ENCODE measurements around the gene TSPAN12. TPM values are rescaled to one million over a fixed set of nuclear protein-coding genes. Genes with fewer than 3 reads are reported as not detected.
"Not testable (repeated sequence)": the region's sequence is repeated elsewhere in the genome, so short reads cannot be mapped to it uniquely, and the experiment has no call there.

Gene TSPAN12
- total and polyA plus RNA-seq, 2 of the 4 experiments (the other 2 are of a cell fraction) = 0.36 to 0.72 TPM

DNA sequence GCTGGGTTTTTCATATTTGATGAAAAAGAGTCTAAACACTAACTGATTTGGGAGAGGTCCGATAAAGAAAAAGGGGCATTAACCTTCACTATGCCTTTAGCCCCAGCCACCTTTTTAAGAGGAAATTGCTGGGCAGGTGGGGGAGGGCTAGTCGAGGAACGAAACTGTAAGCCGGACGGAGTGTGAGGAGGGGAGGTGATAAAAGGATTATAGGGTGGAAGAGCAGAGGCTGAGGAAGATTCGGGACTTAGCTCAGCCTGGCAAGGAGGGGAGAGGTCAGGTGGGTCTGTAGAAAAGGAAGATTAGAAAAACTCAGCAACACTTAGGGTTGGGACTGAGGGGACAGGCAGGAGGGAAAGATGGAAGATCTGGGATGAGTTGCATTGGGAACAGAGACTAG, 77.0 kb downstream of the TSPAN12 start:
- CTCF ChIA-PET = no interaction called here
- intact Hi-C loops (cut with micrococcal nuclease) = no loop called here
- ATAC-seq (ENCODE audit: low read depth) = no peak
- Histone ChIP-seq H2BK15ac (ENCODE audit: low read depth, low read length) (no peak overlapping the region), H3K4me2 (ENCODE audit: low read depth, low read length) (no peak overlapping the region), H3K4me1 (ENCODE audit: control insufficient read depth, insufficient read depth, low read length) (no peaks in the 10 kb centered on the region), H3K36me3 (ENCODE audit: control insufficient read depth, insufficient read depth, low read length) (no peaks in the 10 kb centered on the region), H3K4me3 (ENCODE audit: insufficient read depth, low read depth, low read length) (no peak overlapping the region), H3K56ac (ENCODE audit: extremely low read depth, insufficient read depth, low read length) (no peak overlapping the region), H3K27me3 (ENCODE audit: control insufficient read depth, insufficient read depth, low read length) (no peaks in the 10 kb centered on the region; the same call in 1 of the 2 replicates), H3K4ac (ENCODE audit: low read depth, low read length) (no peak overlapping the region), H3K27ac (ENCODE audit: insufficient read depth, low read length) (no peak overlapping the region), H3K9ac (ENCODE audit: low read depth, low read length) (no peak overlapping the region), H4K8ac (ENCODE audit: low read depth in 2 of 2, low read length in 2 of 2) (no peak overlapping the region), H2AK5ac (ENCODE audit: low read depth, low read length) (no peak overlapping the region), H3K18ac (ENCODE audit: low read depth, low read length) (no peak overlapping the region), H2AFZ (replicated peaks; ENCODE audit: low read length, poor library complexity) (no peak overlapping the region), H2BK20ac (ENCODE audit: low read depth, low read length) (no peak overlapping the region), H2AK9ac (replicated peaks; ENCODE audit: low read depth, low read length, poor library complexity) (no peak overlapping the region), H4K91ac (ENCODE audit: insufficient read depth, low read depth, low read length) (no peak overlapping the region), H3K9me1 (ENCODE audit: insufficient read depth, low read length) (no peaks in the 10 kb centered on the region), H2BK120ac (ENCODE audit: low read depth, low read length) (no peak overlapping the region), H3K9me3 (ENCODE audit: control insufficient read depth, insufficient read depth, low read length) (no peaks in the 10 kb centered on the region), H3K79me1 (ENCODE audit: low read depth in 1 of 2, low read length in 2 of 2) (no peaks in the 10 kb centered on the region), H4K20me1 (ENCODE audit: insufficient read depth, low read length) (no peaks in the 10 kb centered on the region), H2BK5ac (ENCODE audit: low read depth, low read length, poor library complexity, severe bottlenecking) (no peak overlapping the region), H3K14ac (replicated peaks; ENCODE audit: low read depth, low read length) (no peak overlapping the region), H3K23ac (ENCODE audit: low read depth, low read length) (no peak overlapping the region), H4K5ac (ENCODE audit: low read depth, low read length) (no peak overlapping the region)
- dilution Hi-C loops (cut with HindIII; ENCODE audit: low sequenced_read_pairs, unreplicated experiment) = no loop called here
- no peak for DNase-seq
- POLR2A ChIA-PET (ENCODE audit: unreplicated experiment) = no interaction called here
- 71% methylated on average over 1 of the region's 6 CpGs; no CpG with 5 or more reads in 1 of the 2 experiments for WGBS, 2 experiments (ENCODE audit: extremely low coverage in 2 of 2, insufficient read length in 1 of 2)
- TF ChIP-seq CEBPB (IDR thresholded peaks at IDR 0.05; ENCODE audit: low read depth, low read length) (no peak), CHD1 (IDR thresholded peaks at IDR 0.05; ENCODE audit: low read depth, low read length) (no peak), POLR2A (IDR thresholded peaks at IDR 0.05; ENCODE audit: low read depth, low read length) (no peak), BHLHE40 (IDR thresholded peaks at IDR 0.05; ENCODE audit: low read depth, low read length) (no peak), SMC3 (IDR thresholded peaks at IDR 0.05; ENCODE audit: low read depth, low read length) (no peak), MAZ (IDR thresholded peaks at IDR 0.05; ENCODE audit: borderline replicate concordance, low read depth, low read length) (no peak)
- no TSS peak for BruUV-seq (replicated peaks)
- in situ Hi-C loops (cut with MboI; ENCODE audit: low sequenced_read_pairs) = no loop called here

DNA sequence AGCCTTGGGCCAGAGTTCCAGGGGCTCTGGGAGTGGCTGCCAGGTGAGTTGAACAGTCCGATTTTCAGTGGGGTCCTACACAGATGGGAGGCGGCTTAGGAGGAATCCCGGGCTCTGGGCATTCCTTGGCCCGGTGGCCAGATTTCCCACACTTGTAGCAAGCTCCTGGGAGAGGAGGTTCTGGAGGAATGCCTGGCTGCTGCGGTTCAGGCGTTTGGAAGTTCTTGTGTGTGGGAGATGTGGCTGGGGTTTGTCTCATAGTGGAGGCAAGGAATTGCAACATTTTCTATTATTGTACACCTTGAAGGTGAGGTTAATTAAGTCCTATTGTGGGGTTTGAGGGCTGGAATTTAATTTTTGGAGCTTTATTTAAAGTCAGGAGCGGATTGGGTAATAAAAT, 77.5 kb downstream of the TSPAN12 start:
- DNase-seq; H3K36me3 ChIP-seq (ENCODE audit: control insufficient read depth, insufficient read depth, low read length); H3K9me3 ChIP-seq (ENCODE audit: control insufficient read depth, insufficient read depth, low read length); intact Hi-C loops (cut with micrococcal nuclease); H3K4me2 ChIP-seq (ENCODE audit: low read depth, low read length); H2AFZ ChIP-seq (replicated peaks; ENCODE audit: low read length, poor library complexity); H3K4ac ChIP-seq (ENCODE audit: low read depth, low read length); H2BK15ac ChIP-seq (ENCODE audit: low read depth, low read length); H2BK5ac ChIP-seq (ENCODE audit: low read depth, low read length, poor library complexity, severe bottlenecking); H4K20me1 ChIP-seq (ENCODE audit: insufficient read depth, low read length); H3K79me1 ChIP-seq (ENCODE audit: low read depth in 1 of 2, low read length in 2 of 2); in situ Hi-C loops (cut with MboI; ENCODE audit: low sequenced_read_pairs); CTCF ChIA-PET; H3K27ac ChIP-seq (ENCODE audit: insufficient read depth, low read length); H3K9ac ChIP-seq (ENCODE audit: low read depth, low read length); H3K4me1 ChIP-seq (ENCODE audit: control insufficient read depth, insufficient read depth, low read length); H2AK5ac ChIP-seq (ENCODE audit: low read depth, low read length); H3K56ac ChIP-seq (ENCODE audit: extremely low read depth, insufficient read depth, low read length); BruUV-seq (replicated peaks); H4K91ac ChIP-seq (ENCODE audit: insufficient read depth, low read depth, low read length); H3K4me3 ChIP-seq (ENCODE audit: insufficient read depth, low read depth, low read length); H4K5ac ChIP-seq (ENCODE audit: low read depth, low read length); H3K23ac ChIP-seq (ENCODE audit: low read depth, low read length); H3K14ac ChIP-seq (replicated peaks; ENCODE audit: low read depth, low read length); H3K18ac ChIP-seq (ENCODE audit: low read depth, low read length); H4K8ac ChIP-seq (ENCODE audit: low read depth in 2 of 2, low read length in 2 of 2); H2BK20ac ChIP-seq (ENCODE audit: low read depth, low read length); H2AK9ac ChIP-seq (replicated peaks; ENCODE audit: low read depth, low read length, poor library complexity); ATAC-seq (ENCODE audit: low read depth); dilution Hi-C loops (cut with HindIII; ENCODE audit: low sequenced_read_pairs, unreplicated experiment); H2BK120ac ChIP-seq (ENCODE audit: low read depth, low read length); H3K27me3 ChIP-seq (ENCODE audit: control insufficient read depth, insufficient read depth, low read length); POLR2A ChIA-PET (ENCODE audit: unreplicated experiment); H3K9me1 ChIP-seq (ENCODE audit: insufficient read depth, low read length): not testable (repeated sequence)
- 70% methylated on average over 3 of the region's 7 CpGs; no CpG with 5 or more reads in 1 of the 2 experiments for WGBS, 2 experiments (ENCODE audit: extremely low coverage in 2 of 2, insufficient read length in 1 of 2)
